ENCODE data around the gene CBY1.

DNA sequence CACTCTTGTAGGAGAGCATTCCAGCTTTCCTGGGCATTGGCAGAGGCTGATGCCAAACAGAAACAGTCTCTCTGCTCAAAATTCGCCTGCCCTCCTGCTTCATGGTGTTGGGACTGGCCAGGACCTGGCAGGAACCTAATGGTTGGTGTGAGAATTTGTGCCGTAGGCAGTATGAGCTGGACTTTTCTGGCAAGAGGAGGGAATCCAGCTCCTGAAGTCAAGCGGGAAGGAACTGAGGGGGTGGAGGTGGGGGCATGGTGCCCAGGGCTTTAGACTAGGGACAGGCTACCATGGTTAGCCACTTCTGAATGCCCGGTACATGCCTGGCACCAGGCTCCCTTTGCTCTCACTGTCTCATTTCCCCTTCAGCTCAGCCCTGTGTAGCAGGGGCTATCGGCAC, 18.4 kb downstream of the CBY1 start:
- TF ChIP-seq, protein P1, sequence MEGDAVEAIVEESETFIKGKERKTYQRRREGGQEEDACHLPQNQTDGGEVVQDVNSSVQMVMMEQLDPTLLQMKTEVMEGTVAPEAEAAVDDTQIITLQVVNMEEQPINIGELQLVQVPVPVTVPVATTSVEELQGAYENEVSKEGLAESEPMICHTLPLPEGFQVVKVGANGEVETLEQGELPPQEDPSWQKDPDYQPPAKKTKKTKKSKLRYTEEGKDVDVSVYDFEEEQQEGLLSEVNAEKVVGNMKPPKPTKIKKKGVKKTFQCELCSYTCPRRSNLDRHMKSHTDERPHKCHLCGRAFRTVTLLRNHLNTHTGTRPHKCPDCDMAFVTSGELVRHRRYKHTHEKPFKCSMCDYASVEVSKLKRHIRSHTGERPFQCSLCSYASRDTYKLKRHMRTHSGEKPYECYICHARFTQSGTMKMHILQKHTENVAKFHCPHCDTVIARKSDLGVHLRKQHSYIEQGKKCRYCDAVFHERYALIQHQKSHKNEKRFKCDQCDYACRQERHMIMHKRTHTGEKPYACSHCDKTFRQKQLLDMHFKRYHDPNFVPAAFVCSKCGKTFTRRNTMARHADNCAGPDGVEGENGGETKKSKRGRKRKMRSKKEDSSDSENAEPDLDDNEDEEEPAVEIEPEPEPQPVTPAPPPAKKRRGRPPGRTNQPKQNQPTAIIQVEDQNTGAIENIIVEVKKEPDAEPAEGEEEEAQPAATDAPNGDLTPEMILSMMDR (IDR thresholded peaks at IDR 0.05; ENCODE audit: low read length) = no peak
- no peak for TF ChIP-seq EZH2 (optimal IDR thresholded peaks at IDR 0.05; ENCODE audit: low read depth, low read length)

Measured in MM.1S (cell line).